Suprapubic skin (tissue), 4 donors: ENCODE measurements around the gene ATP11A. TPM values are rescaled to one million over a fixed set of nuclear protein-coding genes. Genes with fewer than 3 reads are reported as not detected.
"Not testable (repeated sequence)": the region's sequence is repeated elsewhere in the genome, so short reads cannot be mapped to it uniquely, and the experiment has no call there.

Experiments used
- DNase-seq, 2 donors: peaks; one replicate each; pipeline ENCODE4 v3.0.0-alpha.2; 2019; ENCODE audit warnings: low spot score in 2 of 2
- H3K27ac ChIP-seq: fragments of 200-600 bp; sonication (generic); one replicate; pipeline ENCODE4 v1.5.1; 2019
- H3K27me3 ChIP-seq: fragments of 200-600 bp; sonication (generic); one replicate; pipeline ENCODE4 v1.5.1; 2019
- H3K36me3 ChIP-seq: fragments of 200-600 bp; sonication (generic); one replicate; pipeline ENCODE4 v1.5.1; 2019
- H3K4me1 ChIP-seq: fragments of 200-600 bp; sonication (generic); one replicate; pipeline ENCODE4 v1.5.1; 2019
- H3K4me3 ChIP-seq: fragments of 200-600 bp; sonication (generic); one replicate; pipeline ENCODE4 v1.5.1; 2019; ENCODE audit warnings: mild to moderate bottlenecking
- H3K9me3 ChIP-seq: fragments of 200-600 bp; sonication (generic); one replicate; pipeline ENCODE4 v1.5.1; 2019
- CTCF ChIP-seq, 2 donors: fragments of 200-600 bp in 1 of 2; fragments of 450-650 bp in 1 of 2; sonication (generic) in 1 of 2; IDR thresholded peaks; one replicate each; pipeline ENCODE4 v1.5.1; 2016 to 2019; ENCODE audit warnings: antibody characterized with exemption in 2 of 2, mild to moderate bottlenecking in 1 of 2, moderate library complexity in 1 of 2
- EP300 ChIP-seq: sonication (generic); formaldehyde crosslinking; IDR thresholded peaks from one replicate; pipeline ENCODE4 v1.6.1; 2017; ENCODE audit warnings: antibody characterized with exemption
- POLR2A ChIP-seq, 2 donors: fragments of 450-650 bp; IDR thresholded peaks; one replicate each; pipeline ENCODE4 v1.6.1; 2017; ENCODE audit warnings: antibody characterized with exemption in 2 of 2, mild to moderate bottlenecking in 2 of 2, moderate library complexity in 2 of 2
- POLR2AphosphoS5 ChIP-seq, 3 donors: sonication (generic); formaldehyde crosslinking; IDR thresholded peaks; one replicate each; pipeline ENCODE4 v1.6.1; 2017; ENCODE audit warnings: antibody characterized with exemption in 3 of 3
- WGBS: methylation state at CpG from one replicate; pipeline ENCODE4 v1.1.5; 2018; 5-methylcytosine and 5-hydroxymethylcytosine counted together
- total RNA-seq, 4 donors: library from RNA; depleted of rRNA; stranded (reverse); fragments of >200 nt; gene quantifications; one replicate each; pipeline ENCODE4 v1.1.0, GENCODE V29; 2016

ATP11A gene
- total RNA-seq, 4 donors from 2014 or later = 22.8 to 51.0 (median 39.8) TPM

GRCh38 chr13:112795277-112795676 lies 105.4 kb downstream of the ATP11A start:
- no peaks in the 10 kb centered on the region for H3K9me3 ChIP-seq

GRCh38 chr13:112796190-112796915 lies 106.5 kb downstream of the ATP11A start:
- 99% methylated on average over 9 of the region's 9 CpGs for whole genome bisulfite sequencing
- Histone ChIP-seq H3K4me1 (no peaks in the 10 kb centered on the region), H3K4me3 (no peak overlapping the region), H3K27ac (no peak overlapping the region), H3K36me3 (peaks cover 7% of the 10 kb centered on the region), H3K9me3 (no peaks in the 10 kb centered on the region), H3K27me3 (no peaks in the 10 kb centered on the region)
- no peak for DNase-seq
- TF ChIP-seq POLR2AphosphoS5 (IDR thresholded peaks at IDR 0.05) (no peak), CTCF (IDR thresholded peaks at IDR 0.05) (no peak), EP300 (no peak), POLR2A (IDR thresholded peaks at IDR 0.05) (no peak)

More at GRCh38 chr13:112795277-112795676, 105.4 kb downstream of the ATP11A start:
- Histone ChIP-seq H3K27ac (no peak overlapping the region), H3K27me3 (no peaks in the 10 kb centered on the region), H3K36me3 (peaks cover 11% of the 10 kb centered on the region), H3K4me1 (no peaks in the 10 kb centered on the region), H3K4me3 (no peak overlapping the region)
- no peak for TF ChIP-seq EP300
- TF ChIP-seq POLR2AphosphoS5 (IDR thresholded peaks at IDR 0.05) = no peak
- TF ChIP-seq POLR2A (IDR thresholded peaks at IDR 0.05) = no peak
- TF ChIP-seq CTCF (IDR thresholded peaks at IDR 0.05) = no peak
- DNase-seq = peak; percentile 2 to 16
- WGBS = 90% methylated on average over 4 of the region's 4 CpGs

- no peak for DNase-seq
- no peaks in the 10 kb centered on the region for H3K27me3 ChIP-seq
- TF ChIP-seq POLR2AphosphoS5 (IDR thresholded peaks at IDR 0.05) = no peak
- no peak for TF ChIP-seq CTCF (IDR thresholded peaks at IDR 0.05)
- no peak for TF ChIP-seq POLR2A (IDR thresholded peaks at IDR 0.05)
- no peak for TF ChIP-seq EP300
- H3K36me3 ChIP-seq = no peaks in the 10 kb centered on the region
- 100% methylated on average over 1 of the region's 1 CpG for WGBS
- no peak overlapping the region for H3K27ac ChIP-seq
- no peaks in the 10 kb centered on the region for H3K9me3 ChIP-seq
- no peaks in the 10 kb centered on the region for H3K4me1 ChIP-seq
- no peak overlapping the region for H3K4me3 ChIP-seq
Measured at GRCh38 chr13:112799394-112799793, 109.6 kb downstream of the ATP11A start.

- 90% methylated on average over 1 of the region's 1 CpG for WGBS
- Histone ChIP-seq H3K9me3 (no peaks in the 10 kb centered on the region), H3K4me1 (no peaks in the 10 kb centered on the region), H3K27ac (no peak overlapping the region), H3K27me3 (no peaks in the 10 kb centered on the region), H3K4me3 (no peak overlapping the region), H3K36me3 (no peaks in the 10 kb centered on the region)
- DNase-seq = no peak
- TF ChIP-seq POLR2A (IDR thresholded peaks at IDR 0.05) = no peak
- no peak for TF ChIP-seq POLR2AphosphoS5 (IDR thresholded peaks at IDR 0.05)
- TF ChIP-seq CTCF (IDR thresholded peaks at IDR 0.05) = no peak
- TF ChIP-seq EP300 = no peak
Measured at GRCh38 chr13:112800057-112800456, 110.2 kb downstream of the ATP11A start.

- H3K4me3 ChIP-seq, DNase-seq, H3K4me1 ChIP-seq, H3K27ac ChIP-seq, H3K9me3 ChIP-seq, H3K27me3 ChIP-seq, H3K36me3 ChIP-seq: not testable (repeated sequence)
- 92% methylated on average over 5 of the region's 6 CpGs for WGBS
Measured at GRCh38 chr13:112800807-112801206, 111.0 kb downstream of the ATP11A start.

- no peak overlapping the region for H3K27ac ChIP-seq
- no peaks in the 10 kb centered on the region for H3K27me3 ChIP-seq
- DNase-seq = no peak
- no peaks in the 10 kb centered on the region for H3K9me3 ChIP-seq
- no peak overlapping the region for H3K4me3 ChIP-seq
- 95% methylated on average over 2 of the region's 2 CpGs for WGBS
- H3K4me1 ChIP-seq = no peaks in the 10 kb centered on the region
- peaks cover 13% of the 10 kb centered on the region for H3K36me3 ChIP-seq
- TF ChIP-seq CTCF (IDR thresholded peaks at IDR 0.05) (no peak), POLR2A (IDR thresholded peaks at IDR 0.05) (no peak), POLR2AphosphoS5 (IDR thresholded peaks at IDR 0.05) (no peak), EP300 (no peak)
Measured at GRCh38 chr13:112802802-112803195, 113.0 kb downstream of the ATP11A start.
